OCI-M2 (cell line): Measurements from ENCODE around the gene DGKQ.
"Not testable (repeated sequence)": the region's sequence is repeated elsewhere in the genome, so short reads cannot be mapped to it uniquely, and the experiment has no call there.

Source experiments
- DNase-seq: peaks from one replicate; lab custom pipeline; 2025; ENCODE audit not compliant: unreplicated experiment; lab: John Stamatoyannopoulos, UW

The DGKQ gene

GRCh38 chr4:982291-982690, 8.9 kb upstream of the DGKQ start:
- no peak for DNase-seq

- DNase-seq: no peak
Observed at GRCh38 chr4:978957-979701, 5.8 kb upstream of the DGKQ start.

DNA sequence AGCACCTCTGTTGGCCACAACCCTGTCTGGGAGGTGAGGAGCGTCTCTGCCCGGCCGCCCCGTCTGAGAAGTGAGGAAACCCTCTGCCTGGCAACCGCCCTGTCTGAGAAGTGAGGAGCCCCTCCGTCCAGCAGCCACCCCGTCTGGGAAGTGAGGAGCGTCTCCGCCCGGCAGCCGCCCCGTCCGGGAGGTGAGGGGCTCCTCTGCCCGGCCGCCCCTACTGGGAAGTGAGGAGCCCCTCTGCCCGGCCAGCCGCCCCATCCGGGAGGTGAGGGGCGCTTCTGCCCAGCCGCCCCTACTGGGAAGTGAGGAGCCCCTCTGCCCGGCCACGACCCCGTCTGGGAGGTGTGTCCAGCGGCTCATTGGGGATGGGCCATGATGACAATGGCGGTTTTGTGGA, 2.6 kb upstream of the DGKQ start:
- not testable (repeated sequence) for DNase-seq

DNA sequence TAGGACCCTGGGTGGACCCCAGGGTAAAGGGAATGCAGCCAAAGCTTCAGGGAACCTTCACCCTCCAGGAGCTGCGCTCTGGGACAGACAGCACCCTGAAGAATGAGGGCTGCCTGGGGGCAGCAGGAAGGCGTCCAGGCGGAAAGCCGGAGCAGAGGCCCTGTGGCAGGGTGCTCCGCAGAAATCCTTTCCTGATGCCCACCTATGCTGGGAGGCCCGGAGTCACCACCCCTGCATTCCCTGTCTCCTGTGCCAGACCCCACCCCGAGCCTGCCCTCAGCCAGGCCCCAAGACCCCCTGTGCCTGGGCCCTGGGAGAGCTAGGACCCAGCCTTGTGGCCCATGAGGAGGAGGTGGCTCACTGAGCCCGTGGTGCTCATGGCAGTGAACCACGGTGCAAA, 1.3 kb upstream of the DGKQ start:
- DNase-seq: no peak

DNA sequence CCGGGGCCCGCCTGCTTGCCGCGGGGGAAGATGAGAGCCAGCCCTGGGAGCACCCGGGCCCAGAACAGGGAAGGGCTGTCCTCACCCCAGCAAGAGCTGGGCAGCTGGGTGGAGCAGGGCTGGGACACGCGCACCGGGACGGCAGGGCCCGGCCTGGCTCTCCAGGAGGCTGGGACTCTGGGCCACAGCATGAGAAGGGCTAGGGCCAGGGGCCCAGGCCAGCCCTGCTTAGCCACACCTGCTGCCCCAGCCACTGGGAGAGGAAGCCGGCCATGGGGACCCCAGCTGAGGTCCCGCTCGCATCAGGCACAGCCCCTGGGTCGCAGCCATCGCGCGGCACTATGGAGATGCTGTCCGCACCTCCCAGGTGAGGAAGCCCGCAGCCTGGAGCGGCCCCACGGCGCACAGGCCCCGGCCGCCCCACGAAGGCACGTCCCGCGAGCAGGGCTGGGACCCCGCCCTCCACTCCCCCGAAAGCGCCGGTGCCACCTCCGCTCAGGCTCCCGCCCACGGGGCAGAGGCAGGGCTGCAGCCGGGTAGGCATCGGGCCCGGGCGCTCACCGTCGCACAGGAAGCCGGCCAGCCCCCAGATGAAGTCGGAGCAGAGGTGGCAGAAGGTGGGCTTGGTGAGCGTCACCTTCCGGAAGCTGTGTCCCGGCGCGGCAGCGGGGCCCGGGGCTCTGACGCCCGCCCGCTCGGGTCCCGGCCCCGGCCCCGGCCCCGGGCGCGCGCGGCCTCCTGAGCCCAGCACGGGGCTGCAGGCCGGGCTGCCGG, 531 bp downstream of the DGKQ start:
- no peak for DNase-seq

GRCh38 chr4:971666-972500, 1.5 kb downstream of the DGKQ start:
- no peak for DNase-seq

- DNase-seq: no peak
Observed at GRCh38 chr4:970854-971520, 2.4 kb downstream of the DGKQ start.

DNA sequence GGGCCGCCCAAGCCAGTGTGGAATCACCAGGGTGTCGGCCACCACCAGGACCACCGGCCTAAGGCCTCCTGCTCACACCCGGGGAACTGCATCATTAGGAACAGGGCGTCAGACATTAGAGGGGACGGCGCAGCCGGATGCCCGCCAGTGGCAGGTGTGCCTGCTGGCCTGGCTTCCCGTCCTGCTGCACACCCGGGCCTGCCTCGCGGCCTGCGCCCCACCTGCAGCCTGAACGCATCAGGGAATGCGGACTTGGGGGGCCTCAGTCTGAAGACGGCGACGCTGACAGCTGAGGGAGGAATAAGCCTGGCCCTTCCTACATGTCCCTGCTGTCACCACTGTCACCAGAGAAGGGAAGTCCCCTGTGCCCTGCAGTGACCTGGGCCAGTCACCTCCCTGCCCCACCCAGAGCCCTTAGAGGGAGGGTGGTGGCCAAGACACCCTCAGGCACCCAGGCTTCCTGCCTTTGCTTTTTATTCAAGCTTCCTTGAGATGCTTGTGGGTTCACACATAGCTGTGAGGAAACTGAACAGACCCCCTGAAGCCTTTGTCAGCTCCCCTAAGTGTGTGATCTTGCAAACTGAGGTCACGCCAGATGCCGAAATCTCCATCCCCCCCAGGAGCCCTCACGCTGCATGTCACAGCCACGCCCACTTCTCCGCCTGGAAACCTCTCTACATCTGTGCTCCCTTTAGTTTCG, 3.2 kb downstream of the DGKQ start:
- no peak for DNase-seq

- no peak for DNase-seq
Observed at GRCh38 chr4:968621-969394, 4.6 kb downstream of the DGKQ start.

GRCh38 chr4:968221-968620, 5.1 kb downstream of the DGKQ start:
- no peak for DNase-seq

DNA sequence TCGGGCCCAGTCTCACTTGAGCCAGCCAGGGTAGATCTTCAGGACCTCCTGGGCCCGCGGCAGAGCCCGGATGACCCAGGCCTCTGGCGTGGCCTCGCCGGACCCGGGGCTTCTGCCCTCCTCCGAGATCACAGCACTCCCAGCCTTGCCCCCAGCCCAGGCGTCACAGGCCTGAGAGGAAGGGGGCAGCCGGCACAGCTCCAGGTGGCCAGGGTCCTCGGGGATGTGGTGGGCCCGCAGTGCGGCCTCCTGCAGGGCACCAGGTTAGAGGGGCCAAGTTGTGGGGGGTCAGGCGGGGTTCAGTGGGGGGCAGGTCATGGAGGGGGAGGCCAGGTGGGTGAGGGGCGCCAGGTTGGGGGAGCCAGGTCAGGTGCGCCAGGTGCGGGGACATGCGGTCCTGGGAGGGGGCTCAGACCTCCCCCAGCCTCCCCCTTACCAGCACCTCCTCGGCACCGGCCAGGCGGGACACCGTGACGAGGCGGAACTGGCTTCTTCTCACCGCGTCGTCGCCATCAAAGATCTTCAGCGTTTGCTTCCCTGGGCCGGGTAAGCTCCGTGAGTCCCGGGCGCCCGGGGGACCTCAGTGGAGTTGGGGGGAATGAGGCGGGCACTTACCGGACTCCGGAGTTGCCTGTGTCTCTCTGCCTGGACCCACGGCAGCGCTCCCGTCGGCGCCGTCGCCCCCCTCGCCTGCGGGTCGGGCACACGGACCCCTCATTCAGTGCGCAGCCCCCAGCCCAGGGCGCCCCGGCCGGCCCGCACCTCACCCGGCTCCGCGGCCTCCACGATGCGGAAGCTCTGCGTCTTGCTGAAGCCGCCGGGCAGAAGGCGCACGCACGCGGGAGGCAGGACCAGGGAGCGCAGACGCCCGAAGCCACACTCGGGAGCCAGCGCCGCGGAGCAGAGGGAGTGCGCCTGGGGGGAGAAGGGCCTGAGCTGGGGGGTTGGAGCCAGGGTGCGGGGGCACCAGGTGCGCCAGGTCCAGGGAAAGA, 6.0 kb downstream of the DGKQ start:
- no peak for DNase-seq

- DNase-seq: no peak
Observed at GRCh38 chr4:966266-967112, 6.9 kb downstream of the DGKQ start.

GRCh38 chr4:965766-966134, 7.6 kb downstream of the DGKQ start:
- DNase-seq: no peak

- DNase-seq: no peak
Observed at GRCh38 chr4:965048-965765, 8.2 kb downstream of the DGKQ start.

DNA sequence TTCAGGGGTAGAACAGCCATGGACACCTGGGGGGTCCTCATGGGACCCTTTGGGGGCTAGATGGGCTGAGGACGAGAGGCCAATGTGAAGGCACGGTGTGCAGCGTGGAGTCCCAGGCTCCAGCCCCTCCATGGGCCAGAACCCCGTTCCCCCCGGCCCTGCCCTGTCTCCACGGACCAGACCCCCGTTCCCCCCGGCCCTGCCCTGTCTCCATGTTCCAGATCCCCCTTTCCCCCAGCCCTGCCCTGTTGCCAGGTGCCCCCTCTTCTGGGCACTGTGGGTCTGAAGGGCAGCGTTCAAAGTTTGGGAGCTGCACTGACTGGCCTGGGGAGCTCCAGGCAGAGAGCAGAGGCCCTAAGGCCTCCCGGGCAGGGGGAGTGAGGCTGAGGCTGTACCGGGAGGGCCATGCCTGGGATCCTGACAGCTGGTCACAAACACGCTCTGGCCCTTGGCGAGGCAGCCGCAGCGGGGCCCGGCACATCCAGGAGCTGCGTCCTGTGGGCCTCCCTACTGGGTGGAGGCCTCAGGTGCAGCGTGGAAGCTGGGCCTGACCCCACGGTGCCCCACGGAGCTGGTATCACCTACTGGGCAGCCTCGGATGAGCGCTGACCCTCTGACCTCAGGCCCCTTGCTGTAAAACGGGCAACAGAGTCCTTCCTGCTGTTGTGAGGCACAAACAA, 8.9 kb downstream of the DGKQ start:
- no peak for DNase-seq
